HEK293 (cell line): ENCODE data around the gene GFOD1.

ENCODE experiments used
- CTCF ChIA-PET: fragments of 350-600 bp; formaldehyde crosslinking; extraction: SDS; loops from one replicate; lab custom pipeline; 2021; ENCODE audit warnings: antibody characterized with exemption; lab: Yijun Ruan, JAX
- POLR2A ChIA-PET: fragments of 300-600 bp; formaldehyde crosslinking; extraction: SDS; loops from one replicate; lab custom pipeline; 2020; ENCODE audit warnings: antibody characterized with exemption, inconsistent platforms; lab: Yijun Ruan, JAX
- H3K27ac ChIP-seq: fragments of 200-500 bp; sonication (Bioruptor generic); 2 replicates; pipeline ENCODE4 v1.5.1; 2014; ENCODE audit warnings: low read depth, low read length, control low read depth, inconsistent platforms; ENCODE audit errors: extremely low read depth
- H3K36me3 ChIP-seq, 2 experiments: fragments of 200-500 bp in 1 of 2; sonication (Bioruptor generic) in 1 of 2; 1 replicate in 1 of 2; 2 replicates in 1 of 2; pipeline ENCODE4 v1.5.1; 2014 to 2017; ENCODE audit warnings: inconsistent platforms in 2 of 2, low read length in 2 of 2; ENCODE audit not compliant: control insufficient read depth in 2 of 2, insufficient read depth in 1 of 2
- H3K4me1 ChIP-seq: fragments of 200-500 bp; sonication (Bioruptor generic); 2 replicates; pipeline ENCODE4 v1.5.1; 2014; ENCODE audit warnings: mild to moderate bottlenecking, low read length, inconsistent platforms; ENCODE audit not compliant: control insufficient read depth, insufficient read depth
- H3K4me3 ChIP-seq: 2 replicates; pipeline ENCODE4 v1.5.1; 2011; ENCODE audit warnings: low read depth, mild to moderate bottlenecking, control low read depth, low read length, moderate library complexity
- H3K9me3 ChIP-seq: fragments of 200-500 bp; sonication (Bioruptor generic); 2 replicates; pipeline ENCODE4 v1.5.1; 2014; ENCODE audit warnings: low read depth, low read length, inconsistent platforms; ENCODE audit not compliant: control insufficient read depth, insufficient read depth
- EGR2 ChIP-seq: fragments of 450-650 bp; formaldehyde crosslinking; IDR thresholded peaks from 2 replicates; pipeline ENCODE4 v1.5.1; 2016; ENCODE audit warnings: low read depth, missing biosample characterization, missing genetic modification characterization
- GFI1B ChIP-seq: fragments of 450-650 bp; formaldehyde crosslinking; IDR thresholded peaks from 2 replicates; pipeline ENCODE4 v1.5.1; 2016; ENCODE audit warnings: missing biosample characterization, missing genetic modification characterization
- HIC1 ChIP-seq: fragments of 450-650 bp; formaldehyde crosslinking; IDR thresholded peaks from 2 replicates; pipeline ENCODE4 v1.5.1; 2016; ENCODE audit warnings: missing biosample characterization, missing genetic modification characterization
- HOXC10 ChIP-seq: sonication (generic); formaldehyde crosslinking; IDR thresholded peaks from 2 replicates; pipeline ENCODE4 v1.8.1; 2023; ENCODE audit warnings: mild to moderate bottlenecking, missing genetic modification reagents
- REPIN1 ChIP-seq: fragments of 450-650 bp; formaldehyde crosslinking; IDR thresholded peaks from 2 replicates; pipeline ENCODE4 v1.5.1; 2017; ENCODE audit warnings: missing biosample characterization, missing genetic modification characterization, low read depth
- SP3 ChIP-seq: fragments of 450-650 bp; formaldehyde crosslinking; IDR thresholded peaks from 2 replicates; pipeline ENCODE4 v1.5.1; 2016; ENCODE audit warnings: missing biosample characterization, missing genetic modification characterization
- ZFHX2 ChIP-seq: fragments of 450-650 bp; formaldehyde crosslinking; conservative IDR thresholded peaks from 2 replicates; pipeline ENCODE4 v1.5.1; 2016; ENCODE audit warnings: missing biosample characterization, missing genetic modification characterization
- ZIC2 ChIP-seq: fragments of 450-650 bp; formaldehyde crosslinking; IDR thresholded peaks from 2 replicates; pipeline ENCODE4 v1.5.1; 2016; ENCODE audit warnings: missing biosample characterization, missing genetic modification characterization
- ZNF19 ChIP-seq: fragments of 450-650 bp; formaldehyde crosslinking; IDR thresholded peaks from 2 replicates; pipeline ENCODE4; 2016; ENCODE audit warnings: missing biosample characterization, missing genetic modification characterization, low read depth
- ZNF514 ChIP-seq: fragments of 450-650 bp; formaldehyde crosslinking; IDR thresholded peaks from 2 replicates; pipeline ENCODE4 v1.5.1; 2016; ENCODE audit warnings: missing biosample characterization, missing genetic modification characterization
- ZNF521 ChIP-seq: fragments of 450-650 bp; formaldehyde crosslinking; IDR thresholded peaks from 2 replicates; pipeline ENCODE4 v1.5.1; 2017; ENCODE audit warnings: missing biosample characterization, mild to moderate bottlenecking, missing genetic modification characterization
- ZNF555 ChIP-seq: fragments of 450-650 bp; formaldehyde crosslinking; conservative IDR thresholded peaks from 2 replicates; pipeline ENCODE4 v1.5.1; 2017; ENCODE audit warnings: missing biosample characterization, mild to moderate bottlenecking, missing genetic modification characterization, inconsistent platforms
- ZNF623 ChIP-seq: fragments of 450-650 bp; formaldehyde crosslinking; IDR thresholded peaks from 2 replicates; pipeline ENCODE4 v1.5.1; 2016; ENCODE audit warnings: missing biosample characterization, missing genetic modification characterization
- ZNF747 ChIP-seq: fragments of 450-650 bp; formaldehyde crosslinking; IDR thresholded peaks from 2 replicates; pipeline ENCODE4 v1.5.1; 2016; ENCODE audit warnings: missing biosample characterization, missing genetic modification characterization
- ZNF768 ChIP-seq: fragments of 450-650 bp; formaldehyde crosslinking; IDR thresholded peaks from 2 replicates; pipeline ENCODE4 v1.5.1; 2018; ENCODE audit warnings: missing biosample characterization, mild to moderate bottlenecking, missing genetic modification characterization
- ZNF792 ChIP-seq: fragments of 450-650 bp; formaldehyde crosslinking; IDR thresholded peaks from 2 replicates; pipeline ENCODE4 v1.5.1; 2016; ENCODE audit warnings: missing biosample characterization, missing genetic modification characterization
- ZNF843 ChIP-seq: fragments of 450-650 bp; formaldehyde crosslinking; IDR thresholded peaks from 2 replicates; pipeline ENCODE4 v1.5.1; 2016; ENCODE audit warnings: missing biosample characterization, missing genetic modification characterization
- TF ChIP-seq, protein P1 (sequence below): fragments of 450-650 bp; formaldehyde crosslinking; IDR thresholded peaks from 2 replicates; pipeline ENCODE4 v1.5.1; 2016; ENCODE audit warnings: missing biosample characterization, missing genetic modification characterization
- TF ChIP-seq, protein P2 (sequence below): fragments of 450-650 bp; formaldehyde crosslinking; IDR thresholded peaks from 2 replicates; pipeline ENCODE4 v1.5.1; 2016; ENCODE audit warnings: missing biosample characterization, missing genetic modification characterization

The GFOD1 gene

DNA sequence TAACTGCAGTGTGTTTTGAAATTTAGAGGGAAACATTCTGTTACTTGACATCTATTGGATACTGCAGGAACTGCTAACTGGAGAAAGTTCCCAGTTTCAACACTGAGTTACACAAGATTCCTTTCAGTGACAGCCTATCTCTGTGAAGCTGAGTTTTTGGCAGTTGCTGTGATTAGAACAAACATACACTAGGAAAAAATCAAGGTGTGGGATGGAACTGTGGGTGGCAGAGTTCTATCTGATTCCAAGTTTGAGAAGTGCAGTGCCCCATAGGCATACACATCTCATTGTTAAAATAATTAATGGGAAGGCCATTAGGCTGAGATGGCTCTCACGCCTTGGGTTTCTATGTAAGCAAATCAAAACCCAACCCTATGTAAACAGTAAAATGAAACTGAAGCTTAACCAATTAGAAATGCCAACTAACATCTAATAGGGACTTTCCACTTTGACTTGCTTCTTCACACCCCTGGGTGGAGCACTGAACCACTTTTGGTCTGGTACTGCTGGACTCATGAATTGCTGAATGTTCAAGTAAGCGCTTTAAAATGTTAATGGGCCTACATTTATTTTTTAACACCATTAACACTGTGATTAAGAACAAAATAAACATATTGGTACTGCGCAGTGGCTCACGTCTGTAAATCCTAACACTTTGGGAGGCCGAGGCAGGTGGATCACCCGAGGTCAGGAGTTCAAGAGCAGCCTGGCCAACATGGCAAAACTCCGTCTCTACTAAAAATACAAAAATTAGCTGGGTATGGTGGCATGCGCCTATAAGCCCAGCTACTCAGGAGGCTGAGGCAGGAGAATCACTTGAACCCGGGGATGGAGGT lies 103.9 kb downstream of the GFOD1 start:
- ChIA-PET CTCF (interaction anchor here (0.8 to 1.3 kb wide), 2 partner anchors 147 to 154 kb away, joined by 3 read pairs; no protein-coding TSS in a partner anchor), POLR2A (interaction anchor here (0.6 kb wide), 1 partner anchor 98 kb away, joined by 3 read pairs; no protein-coding TSS in a partner anchor)
- Histone ChIP-seq H3K4me3 (no peak overlapping the region), H3K9me3 (no peaks in the 10 kb centered on the region), H3K4me1 (peaks cover 4% of the 10 kb centered on the region; the same call in 1 of the 2 replicates), H3K36me3 (no peaks in the 10 kb centered on the region), H3K27ac (no peak overlapping the region)
- TF ChIP-seq EGR2 (tag by site-specific recombination), result peak; percentile 32; the same call in 1 of the 2 replicates
- TF ChIP-seq ZNF843 (tag by site-specific recombination), result no peak
- TF ChIP-seq ZFHX2 (tag by site-specific recombination), result peak; percentile 52
- TF ChIP-seq, protein P1, sequence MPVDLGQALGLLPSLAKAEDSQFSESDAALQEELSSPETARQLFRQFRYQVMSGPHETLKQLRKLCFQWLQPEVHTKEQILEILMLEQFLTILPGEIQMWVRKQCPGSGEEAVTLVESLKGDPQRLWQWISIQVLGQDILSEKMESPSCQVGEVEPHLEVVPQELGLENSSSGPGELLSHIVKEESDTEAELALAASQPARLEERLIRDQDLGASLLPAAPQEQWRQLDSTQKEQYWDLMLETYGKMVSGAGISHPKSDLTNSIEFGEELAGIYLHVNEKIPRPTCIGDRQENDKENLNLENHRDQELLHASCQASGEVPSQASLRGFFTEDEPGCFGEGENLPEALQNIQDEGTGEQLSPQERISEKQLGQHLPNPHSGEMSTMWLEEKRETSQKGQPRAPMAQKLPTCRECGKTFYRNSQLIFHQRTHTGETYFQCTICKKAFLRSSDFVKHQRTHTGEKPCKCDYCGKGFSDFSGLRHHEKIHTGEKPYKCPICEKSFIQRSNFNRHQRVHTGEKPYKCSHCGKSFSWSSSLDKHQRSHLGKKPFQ (tag by site-specific recombination), result 0 out of 2 replicates have a peak, but pooled peaks have one; percentile 20
- 0 out of 2 replicates have a peak, but pooled peaks have one; percentile 37 for TF ChIP-seq GFI1B

DNA sequence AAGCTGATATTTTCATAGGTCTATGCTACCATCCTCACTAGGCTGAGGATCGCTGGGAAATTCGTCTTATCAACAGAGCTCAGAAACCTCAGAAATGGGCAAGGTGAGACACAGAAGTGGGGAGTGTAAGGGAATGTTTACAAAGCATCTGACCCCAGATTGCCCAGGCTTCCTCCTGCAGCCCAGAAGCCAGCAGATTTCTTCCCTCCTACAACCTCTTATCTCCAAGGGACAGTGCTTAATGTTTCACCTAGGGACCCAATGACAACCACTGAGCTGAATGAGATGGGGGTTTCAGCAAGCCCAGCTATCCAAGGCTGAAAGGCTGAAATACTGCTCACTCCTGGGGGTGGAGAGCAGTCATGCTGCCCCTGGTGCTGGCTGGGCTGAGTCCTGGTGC lies 106.6 kb downstream of the GFOD1 start:
- no peaks in the 10 kb centered on the region for H3K36me3 ChIP-seq
- TF ChIP-seq ZIC2 (tag by site-specific recombination) (peak; percentile 44; the same call in 1 of the 2 replicates), HOXC10 (no peak)
- CTCF ChIA-PET, result interaction anchor here (0.9 to 2.7 kb wide), 5 partner anchors 11 to 157 kb away, joined by 3 to 7 read pairs (median 4); no protein-coding TSS in a partner anchor
- peaks cover 5% of the 10 kb centered on the region; the same call in 1 of the 2 replicates for H3K4me1 ChIP-seq
- POLR2A ChIA-PET, result interaction anchor here (1.6 kb wide), 1 partner anchor 194 kb away, joined by 3 read pairs; the partner anchor contains the start of gene SIRT5
- H3K9me3 ChIP-seq, result no peaks in the 10 kb centered on the region
- H3K27ac ChIP-seq, result no peak overlapping the region
- H3K4me3 ChIP-seq, result no peak overlapping the region

DNA sequence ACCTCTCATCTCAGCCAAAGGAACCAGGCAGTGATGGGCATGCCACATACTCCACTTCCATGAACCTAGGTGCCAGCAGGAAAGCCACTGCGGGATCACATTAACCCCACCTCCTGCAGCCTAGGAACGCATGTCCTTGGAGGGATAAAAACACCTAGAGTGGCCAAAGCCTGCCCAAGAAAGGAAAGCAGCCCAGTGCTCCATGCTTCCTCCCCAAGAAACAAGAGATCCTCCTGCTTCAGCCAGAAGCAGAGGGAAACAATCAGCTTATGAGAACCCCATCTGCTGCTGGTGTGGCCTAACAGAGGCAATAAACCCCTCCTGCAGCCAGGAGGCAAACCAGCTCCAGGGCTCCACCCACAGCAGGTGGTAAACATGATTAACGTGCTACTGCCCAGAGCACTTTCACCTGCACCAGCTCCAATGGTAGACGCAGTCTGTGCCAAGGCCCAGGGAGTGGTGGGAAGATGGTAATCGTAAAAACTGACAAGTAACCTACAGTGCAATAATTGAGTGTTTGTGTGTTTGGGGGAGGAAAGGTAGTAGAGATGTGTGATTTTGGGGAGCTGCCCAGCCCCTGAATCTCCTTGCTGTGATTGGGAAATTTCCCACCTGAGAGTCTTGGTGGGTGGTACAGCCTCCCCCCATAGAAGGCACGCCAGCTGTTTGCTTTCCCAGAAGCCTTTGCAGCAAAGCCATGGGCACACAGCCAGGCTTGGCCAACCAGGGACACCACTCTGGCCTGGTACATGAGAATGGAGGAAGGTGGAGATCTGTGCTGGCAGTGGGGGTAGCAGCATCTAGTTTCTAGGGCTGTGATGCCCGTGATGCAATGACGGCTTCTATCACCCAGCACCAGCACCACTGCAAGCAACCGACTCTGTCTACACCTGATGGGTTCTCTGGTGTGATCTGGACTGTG lies 108.5 kb downstream of the GFOD1 start:
- Histone ChIP-seq H3K27ac (no peak overlapping the region; the same call in 1 of the 2 replicates), H3K36me3 (no peaks in the 10 kb centered on the region), H3K4me1 (0 out of 2 replicates have a peak, but pooled peaks cover 5% of the 10 kb centered on the region), H3K9me3 (no peaks in the 10 kb centered on the region), H3K4me3 (no peak overlapping the region)
- ChIA-PET CTCF (interaction anchor here (0.6 to 2.7 kb wide), 7 partner anchors 11 to 1218 kb away, joined by 3 to 7 read pairs (median 4); no protein-coding TSS in a partner anchor), POLR2A (interaction anchor here (1.0 to 1.2 kb wide), 2 partner anchors 42 to 50 kb away, joined by 3 read pairs; no protein-coding TSS in a partner anchor)
- peak; percentile 72 for TF ChIP-seq ZFHX2 (tag by site-specific recombination)
- no peak for TF ChIP-seq HIC1
- TF ChIP-seq ZNF555 (tag by site-specific recombination), result no peak
- peak; percentile 72; the same call in 1 of the 2 replicates for TF ChIP-seq EGR2 (tag by site-specific recombination)
- TF ChIP-seq ZNF792 (tag by site-specific recombination), result no peak
- TF ChIP-seq ZNF521, result no peak
- TF ChIP-seq ZNF514 (tag by site-specific recombination), result no peak
- TF ChIP-seq, protein P2, sequence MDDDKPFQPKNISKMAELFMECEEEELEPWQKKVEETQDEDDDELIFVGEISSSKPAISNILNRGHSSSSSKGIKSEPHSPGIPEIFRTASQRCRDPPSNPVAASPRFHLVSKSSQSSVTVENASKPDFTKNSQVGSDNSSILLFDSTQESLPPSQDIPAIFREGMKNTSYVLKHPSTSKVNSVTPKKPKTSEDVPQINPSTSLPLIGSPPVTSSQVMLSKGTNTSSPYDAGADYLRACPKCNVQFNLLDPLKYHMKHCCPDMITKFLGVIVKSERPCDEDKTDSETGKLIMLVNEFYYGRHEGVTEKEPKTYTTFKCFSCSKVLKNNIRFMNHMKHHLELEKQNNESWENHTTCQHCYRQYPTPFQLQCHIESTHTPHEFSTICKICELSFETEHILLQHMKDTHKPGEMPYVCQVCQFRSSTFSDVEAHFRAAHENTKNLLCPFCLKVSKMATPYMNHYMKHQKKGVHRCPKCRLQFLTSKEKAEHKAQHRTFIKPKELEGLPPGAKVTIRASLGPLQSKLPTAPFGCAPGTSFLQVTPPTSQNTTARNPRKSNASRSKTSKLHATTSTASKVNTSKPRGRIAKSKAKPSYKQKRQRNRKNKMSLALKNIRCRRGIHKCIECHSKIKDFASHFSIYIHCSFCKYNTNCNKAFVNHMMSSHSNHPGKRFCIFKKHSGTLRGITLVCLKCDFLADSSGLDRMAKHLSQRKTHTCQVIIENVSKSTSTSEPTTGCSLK, result no peak
- no peak for TF ChIP-seq ZNF768 (tag by site-specific recombination)
- no peak for TF ChIP-seq ZNF747 (tag by site-specific recombination)
- no peak for TF ChIP-seq ZNF19 (tag by site-specific recombination)
- TF ChIP-seq ZNF623 (tag by site-specific recombination), result no peak
- no peak for TF ChIP-seq SP3
- TF ChIP-seq REPIN1 (tag by site-specific recombination), result no peak
